OCI-LY7 (cell line): ENCODE data around the gene NTF3. TPM values are rescaled to one million over a fixed set of nuclear protein-coding genes. Genes with fewer than 3 reads are reported as not detected.
A peak's percentile ranks its signal among the peaks of the same experiment; 100 is the strongest.

Experiments
- BruUV-seq: library from RNA; stranded (reverse); fragments of 400-500 nt; replicated peaks from 2 replicates; lab custom pipeline; 2021; lab: Mats Ljungman, UMichigan
- CTCF ChIA-PET: fragments of 300-600 bp; sonication (Branson Sonifier 250); formaldehyde crosslinking; loops from one replicate; lab custom pipeline; 2022; ENCODE audit warnings: antibody characterized with exemption; ENCODE audit not compliant: unreplicated experiment; lab: Charles Lee
- POLR2A ChIA-PET: fragments of 300-600 bp; sonication (Branson Sonifier 250); formaldehyde crosslinking; loops from one replicate; lab custom pipeline; 2022; ENCODE audit warnings: antibody characterized with exemption; lab: Charles Lee
- DNase-seq: peaks from one replicate; pipeline ENCODE4 v3.0.0-alpha.2; 2015; ENCODE audit warnings: low spot score
- H2AFZ ChIP-seq: fragments of 200-600 bp; sonication (generic), shearing (Covaris generic); 2 replicates; pipeline ENCODE4 v1.6.1; 2014; ENCODE audit warnings: mild to moderate bottlenecking, antibody characterized with exemption, low read length, moderate library complexity
- H3K27ac ChIP-seq: fragments of 200-600 bp; sonication (generic); 2 replicates; pipeline ENCODE4 v1.5.1; 2014; ENCODE audit warnings: mixed run types, low read depth, mild to moderate bottlenecking, moderate library complexity, low read length, inconsistent platforms; ENCODE audit not compliant: poor library complexity, severe bottlenecking
- H3K36me3 ChIP-seq: fragments of 200-600 bp; sonication (generic); 2 replicates; pipeline ENCODE4 v1.6.1; 2014; ENCODE audit warnings: mild to moderate bottlenecking, antibody characterized with exemption, low read length, moderate library complexity, mixed read lengths; ENCODE audit not compliant: insufficient read depth
- H3K4me1 ChIP-seq: fragments of 200-600 bp; sonication (generic); 2 replicates; pipeline ENCODE4 v1.5.1; 2014; ENCODE audit warnings: mild to moderate bottlenecking, low read length; ENCODE audit not compliant: insufficient read depth, poor library complexity, severe bottlenecking
- H3K4me2 ChIP-seq: fragments of 200-600 bp; sonication (generic); 2 replicates; pipeline ENCODE4 v1.6.1; 2014; ENCODE audit warnings: mild to moderate bottlenecking, low read length
- H3K4me3 ChIP-seq: fragments of 200-600 bp; sonication (generic); 2 replicates; pipeline ENCODE4 v1.5.1; 2014; ENCODE audit warnings: mild to moderate bottlenecking, low read depth, low read length; ENCODE audit not compliant: poor library complexity, severe bottlenecking
- H3K79me2 ChIP-seq: fragments of 200-600 bp; sonication (generic); 2 replicates; pipeline ENCODE4 v1.6.1; 2016; ENCODE audit warnings: low read depth, mild to moderate bottlenecking, low read length, moderate library complexity, mixed read lengths; ENCODE audit not compliant: insufficient read depth
- H3K9me2 ChIP-seq: fragments of 200-600 bp; sonication (generic); 2 replicates; pipeline ENCODE4 v1.6.1; 2016; ENCODE audit warnings: mild to moderate bottlenecking, low read length, mixed read lengths; ENCODE audit not compliant: insufficient read depth
- H3K9me3 ChIP-seq: fragments of 200-600 bp; sonication (generic); 2 replicates; pipeline ENCODE4 v1.6.1; 2014; ENCODE audit warnings: mild to moderate bottlenecking, mixed run types, low read length, mixed read lengths
- H4K20me1 ChIP-seq: fragments of 200-600 bp; sonication (generic); 2 replicates; pipeline ENCODE4 v1.6.1; 2014; ENCODE audit warnings: mild to moderate bottlenecking, antibody characterized with exemption, low read length, moderate library complexity, mixed read lengths; ENCODE audit not compliant: insufficient read depth
- EZH2phosphoT487 ChIP-seq: fragments of 200-600 bp; sonication (generic); IDR thresholded peaks from 2 replicates; pipeline ENCODE4 v1.6.1; 2018; ENCODE audit warnings: low read depth, borderline replicate concordance, mild to moderate bottlenecking, mixed run types, antibody characterized with exemption, low read length, moderate library complexity, mixed read lengths
- intact Hi-C: fragments of 100-400 bp; cut with micrococcal nuclease; formaldehyde crosslinking; loops from one replicate; pipeline ENCODE4 v1.10.0; 2022; ENCODE audit not compliant: unreplicated experiment
- total RNA-seq, 2 experiments: library from RNA; depleted of rRNA in 1 of 2; stranded (reverse); fragments of >200 nt in 1 of 2; shearing (Covaris generic) in 1 of 2; gene quantifications; 2 replicates each; pipeline ENCODE4 v1.2.3, GENCODE V29; 2014 to 2022
- TF ChIP-seq, protein P1 (sequence below): fragments of 200-600 bp; sonication (generic); conservative IDR thresholded peaks from 2 replicates; pipeline ENCODE4 v1.5.1; 2014; ENCODE audit warnings: mild to moderate bottlenecking, antibody characterized with exemption, low read length, moderate library complexity, mixed read lengths

NTF3 gene
- total RNA-seq, 2 experiments from 2014 or later = 9.6 to 11.5 TPM

DNA sequence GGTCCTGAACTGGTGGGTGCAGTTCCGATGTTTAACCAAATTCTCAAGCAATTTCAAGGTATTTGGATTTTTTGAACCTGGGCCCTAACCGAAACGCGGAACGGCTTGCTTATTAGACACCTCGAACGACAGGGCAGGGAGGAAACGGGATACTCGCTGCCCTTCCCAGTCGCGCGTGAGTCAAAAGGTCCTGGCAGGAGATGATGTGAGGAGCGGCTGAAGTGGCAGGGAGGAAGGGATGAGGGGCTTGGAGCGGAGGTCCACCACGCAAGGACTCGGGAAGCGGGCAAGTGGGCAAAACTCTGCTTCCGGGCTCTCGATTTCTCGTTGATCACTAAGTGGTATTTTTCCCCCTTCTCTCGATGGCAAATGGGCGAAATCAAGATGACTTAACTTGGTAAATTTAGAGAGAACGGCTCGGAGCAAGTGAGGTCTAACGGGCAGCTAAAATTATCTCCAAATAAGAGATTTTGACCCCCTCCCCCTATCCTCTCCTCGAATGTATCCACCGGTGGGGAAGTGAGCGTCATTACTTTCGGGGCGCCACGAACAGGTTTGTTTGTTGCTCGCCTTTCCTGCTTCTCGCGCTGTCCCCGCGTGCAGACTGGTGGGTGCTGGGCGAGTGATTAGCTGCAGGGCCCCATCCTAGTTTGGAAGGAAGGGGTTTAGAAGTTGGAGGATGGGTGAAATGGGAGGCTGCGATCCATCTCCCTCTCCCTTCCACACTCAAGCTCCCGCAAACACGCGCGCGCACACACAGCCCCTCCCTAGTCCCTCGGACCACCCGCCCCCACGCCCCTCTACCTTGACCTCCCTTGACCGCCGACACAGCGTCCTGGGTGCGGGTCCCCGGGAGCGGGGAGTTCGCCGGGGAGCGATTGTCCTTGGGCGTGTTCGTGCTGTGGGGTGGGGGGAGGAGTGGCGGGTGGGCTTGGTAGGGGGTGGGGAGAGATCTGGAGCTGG lies 986 bp upstream of the NTF3 start:
- Histone ChIP-seq H3K4me2 (peak overlapping the region; percentile 86), H3K79me2 (peaks cover 34% of the 10 kb centered on the region), H3K9me3 (no peaks in the 10 kb centered on the region), H3K36me3 (no peaks in the 10 kb centered on the region), H3K27ac (peak overlapping the region; percentile 56), H3K4me1 (peaks cover 55% of the 10 kb centered on the region), H3K4me3 (peak overlapping the region; percentile 93), H3K9me2 (no peaks in the 10 kb centered on the region), H2AFZ (peak overlapping the region; percentile 86), H4K20me1 (peaks cover 9% of the 10 kb centered on the region; the same call in 1 of the 2 replicates)
- intact Hi-C loops = no loop called here
- CTCF ChIA-PET = interaction anchor here (1.1 kb wide), 1 partner anchor 81 kb away, joined by 3 read pairs; no protein-coding TSS in a partner anchor
- TF ChIP-seq, protein P1, sequence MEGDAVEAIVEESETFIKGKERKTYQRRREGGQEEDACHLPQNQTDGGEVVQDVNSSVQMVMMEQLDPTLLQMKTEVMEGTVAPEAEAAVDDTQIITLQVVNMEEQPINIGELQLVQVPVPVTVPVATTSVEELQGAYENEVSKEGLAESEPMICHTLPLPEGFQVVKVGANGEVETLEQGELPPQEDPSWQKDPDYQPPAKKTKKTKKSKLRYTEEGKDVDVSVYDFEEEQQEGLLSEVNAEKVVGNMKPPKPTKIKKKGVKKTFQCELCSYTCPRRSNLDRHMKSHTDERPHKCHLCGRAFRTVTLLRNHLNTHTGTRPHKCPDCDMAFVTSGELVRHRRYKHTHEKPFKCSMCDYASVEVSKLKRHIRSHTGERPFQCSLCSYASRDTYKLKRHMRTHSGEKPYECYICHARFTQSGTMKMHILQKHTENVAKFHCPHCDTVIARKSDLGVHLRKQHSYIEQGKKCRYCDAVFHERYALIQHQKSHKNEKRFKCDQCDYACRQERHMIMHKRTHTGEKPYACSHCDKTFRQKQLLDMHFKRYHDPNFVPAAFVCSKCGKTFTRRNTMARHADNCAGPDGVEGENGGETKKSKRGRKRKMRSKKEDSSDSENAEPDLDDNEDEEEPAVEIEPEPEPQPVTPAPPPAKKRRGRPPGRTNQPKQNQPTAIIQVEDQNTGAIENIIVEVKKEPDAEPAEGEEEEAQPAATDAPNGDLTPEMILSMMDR = no peak
- TF ChIP-seq EZH2phosphoT487 = no peak
- no TSS peak for BruUV-seq
- DNase-seq = peak; percentile 71
- POLR2A ChIA-PET = interaction anchor here (0.7 to 2.5 kb wide), 8 partner anchors 10 to 80 kb away, joined by 3 to 16 read pairs (median 4); no protein-coding TSS in a partner anchor

DNA sequence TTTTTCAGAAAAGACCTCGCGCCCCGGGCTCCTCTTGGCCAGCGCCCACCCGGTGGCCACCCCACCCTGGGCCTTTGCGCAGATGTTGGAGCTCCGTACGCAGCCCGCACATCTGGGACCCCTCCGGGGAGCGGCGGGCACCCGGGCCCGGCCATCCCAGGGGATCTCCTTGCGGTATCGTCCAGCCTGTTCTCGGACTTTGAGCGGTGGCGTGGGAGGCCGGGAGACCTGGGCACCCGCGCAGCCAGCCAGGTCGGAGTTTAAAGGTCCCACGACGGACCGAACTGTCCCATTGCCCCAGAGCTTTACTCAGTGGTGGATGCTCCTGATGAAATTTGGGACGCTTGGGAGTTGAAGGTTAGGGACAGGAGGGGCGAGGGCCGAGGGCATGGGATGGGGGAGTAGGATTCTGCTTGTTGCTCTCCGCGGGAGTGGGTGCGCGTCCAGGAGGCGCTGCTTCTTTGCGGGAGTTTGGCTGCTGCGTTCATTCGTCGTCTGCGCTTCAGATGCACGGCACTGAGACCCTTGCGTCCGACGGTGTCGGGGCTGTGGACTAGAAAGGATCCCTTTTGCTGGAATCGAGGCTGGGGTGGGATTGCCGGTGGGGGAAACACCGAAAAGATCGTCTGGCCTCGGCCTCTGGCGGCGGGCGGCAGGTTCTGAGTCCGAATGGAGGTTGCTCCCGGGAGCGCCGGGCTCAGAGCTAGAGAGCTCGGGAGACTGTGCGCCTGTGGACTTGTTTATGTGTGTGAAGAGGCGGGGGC lies 1.4 kb downstream of the NTF3 start:
- POLR2A ChIA-PET = interaction anchor here (1.0 to 2.5 kb wide), 6 partner anchors 8 to 54 kb away, joined by 3 to 16 read pairs (median 4); no protein-coding TSS in a partner anchor

More for the DNA sequence above, 1.4 kb downstream of the NTF3 start:
- Histone ChIP-seq H3K4me1 (peaks cover 61% of the 10 kb centered on the region), H4K20me1 (peaks cover 12% of the 10 kb centered on the region; the same call in 1 of the 2 replicates), H3K4me2 (peak overlapping the region; percentile 86), H3K79me2 (peaks cover 53% of the 10 kb centered on the region), H3K4me3 (peak overlapping the region; percentile 93), H3K9me3 (no peaks in the 10 kb centered on the region), H3K9me2 (no peaks in the 10 kb centered on the region), H3K36me3 (peaks cover 19% of the 10 kb centered on the region), H3K27ac (no peak overlapping the region), H2AFZ (no peak overlapping the region)
- BruUV-seq = no TSS peak
- DNase-seq = no peak
- CTCF ChIA-PET = interaction anchor here (0.9 kb wide), 1 partner anchor 78 kb away, joined by 4 read pairs; no protein-coding TSS in a partner anchor
- intact Hi-C loops = loop anchor here (2.0 kb wide), 1 partner anchor 46 kb away; no protein-coding TSS in a partner anchor
- TF ChIP-seq EZH2phosphoT487 = no peak
- TF ChIP-seq, protein P1 = no peak
